Osteocyte (in vitro differentiated cells): ENCODE measurements around the gene SSBP1. TPM values are rescaled to one million over a fixed set of nuclear protein-coding genes. Genes with fewer than 3 reads are reported as not detected.
A peak's percentile ranks its signal among the peaks of the same experiment; 100 is the strongest.

Source experiments
- DNase-seq: peaks from one replicate; pipeline ENCODE4 v3.0.0; 2021; ENCODE audit warnings: mixed read lengths; ENCODE audit not compliant: unreplicated experiment; ENCODE audit errors: extremely low spot score
- H3K27ac Mint-ChIP-seq: one replicate; pipeline ENCODE4 v1.8.0; 2021; ENCODE audit warnings: mild to moderate bottlenecking, mixed read lengths; ENCODE audit not compliant: unreplicated experiment
- H3K27me3 Mint-ChIP-seq: one replicate; pipeline ENCODE4 v1.8.0; 2021; ENCODE audit warnings: mixed read lengths; ENCODE audit not compliant: unreplicated experiment
- H3K36me3 Mint-ChIP-seq: one replicate; pipeline ENCODE4 v1.8.0; 2021; ENCODE audit warnings: mixed read lengths; ENCODE audit not compliant: unreplicated experiment
- H3K4me1 Mint-ChIP-seq: one replicate; pipeline ENCODE4 v1.8.0; 2021; ENCODE audit warnings: mixed read lengths; ENCODE audit not compliant: unreplicated experiment
- H3K4me3 Mint-ChIP-seq: one replicate; pipeline ENCODE4 v1.8.0; 2021; ENCODE audit warnings: mild to moderate bottlenecking, moderate library complexity, mixed read lengths; ENCODE audit not compliant: unreplicated experiment
- H3K9me3 Mint-ChIP-seq: one replicate; pipeline ENCODE4 v1.8.0; 2021; ENCODE audit warnings: mixed read lengths; ENCODE audit not compliant: unreplicated experiment
- total RNA-seq: library from RNA; stranded (reverse); gene quantifications from 2 replicates; pipeline ENCODE4 v1.2.1, GENCODE V29; 2021
- TF ChIP-seq, protein P1 (sequence below): fragments of 200-600 bp; sonication (generic); IDR thresholded peaks from 2 replicates; pipeline ENCODE4 v1.5.0; 2021; ENCODE audit warnings: antibody characterized with exemption, mild to moderate bottlenecking, moderate library complexity

Gene SSBP1
- total RNA-seq, 1 donor from 2014 or later, result 112 TPM

DNA sequence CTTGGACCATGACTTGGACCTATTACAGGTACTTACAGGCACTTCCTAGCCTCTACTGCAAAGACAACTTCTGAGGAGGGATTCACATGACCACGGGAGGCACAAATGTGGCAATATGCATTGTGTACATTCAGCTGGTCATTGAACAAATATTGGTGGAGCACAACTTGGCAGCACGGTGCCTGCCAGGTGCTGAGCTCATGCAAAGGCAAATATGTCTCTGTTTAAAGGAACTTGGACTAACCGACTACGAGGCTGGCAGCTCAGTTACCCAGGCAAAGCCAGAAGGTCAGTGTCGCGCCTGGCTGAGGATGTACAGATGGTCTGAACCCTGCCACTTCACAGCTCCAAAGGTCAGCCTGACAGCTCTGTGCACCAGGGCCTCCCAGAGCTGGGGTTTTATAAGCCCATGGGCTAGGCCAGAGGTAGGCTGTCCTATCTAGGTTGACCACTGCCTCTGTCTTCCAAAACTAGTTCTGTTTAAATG, 42.3 kb upstream of the SSBP1 start:
- no peaks in the 10 kb centered on the region for H3K36me3 Mint-ChIP-seq
- H3K4me3 Mint-ChIP-seq, result no peak overlapping the region
- H3K4me1 Mint-ChIP-seq, result peaks cover 31% of the 10 kb centered on the region
- H3K27me3 Mint-ChIP-seq, result no peaks in the 10 kb centered on the region
- no peak for DNase-seq
- TF ChIP-seq, protein P1, sequence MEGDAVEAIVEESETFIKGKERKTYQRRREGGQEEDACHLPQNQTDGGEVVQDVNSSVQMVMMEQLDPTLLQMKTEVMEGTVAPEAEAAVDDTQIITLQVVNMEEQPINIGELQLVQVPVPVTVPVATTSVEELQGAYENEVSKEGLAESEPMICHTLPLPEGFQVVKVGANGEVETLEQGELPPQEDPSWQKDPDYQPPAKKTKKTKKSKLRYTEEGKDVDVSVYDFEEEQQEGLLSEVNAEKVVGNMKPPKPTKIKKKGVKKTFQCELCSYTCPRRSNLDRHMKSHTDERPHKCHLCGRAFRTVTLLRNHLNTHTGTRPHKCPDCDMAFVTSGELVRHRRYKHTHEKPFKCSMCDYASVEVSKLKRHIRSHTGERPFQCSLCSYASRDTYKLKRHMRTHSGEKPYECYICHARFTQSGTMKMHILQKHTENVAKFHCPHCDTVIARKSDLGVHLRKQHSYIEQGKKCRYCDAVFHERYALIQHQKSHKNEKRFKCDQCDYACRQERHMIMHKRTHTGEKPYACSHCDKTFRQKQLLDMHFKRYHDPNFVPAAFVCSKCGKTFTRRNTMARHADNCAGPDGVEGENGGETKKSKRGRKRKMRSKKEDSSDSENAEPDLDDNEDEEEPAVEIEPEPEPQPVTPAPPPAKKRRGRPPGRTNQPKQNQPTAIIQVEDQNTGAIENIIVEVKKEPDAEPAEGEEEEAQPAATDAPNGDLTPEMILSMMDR, result no peak
- no peaks in the 10 kb centered on the region for H3K9me3 Mint-ChIP-seq
- H3K27ac Mint-ChIP-seq, result no peak overlapping the region

DNA sequence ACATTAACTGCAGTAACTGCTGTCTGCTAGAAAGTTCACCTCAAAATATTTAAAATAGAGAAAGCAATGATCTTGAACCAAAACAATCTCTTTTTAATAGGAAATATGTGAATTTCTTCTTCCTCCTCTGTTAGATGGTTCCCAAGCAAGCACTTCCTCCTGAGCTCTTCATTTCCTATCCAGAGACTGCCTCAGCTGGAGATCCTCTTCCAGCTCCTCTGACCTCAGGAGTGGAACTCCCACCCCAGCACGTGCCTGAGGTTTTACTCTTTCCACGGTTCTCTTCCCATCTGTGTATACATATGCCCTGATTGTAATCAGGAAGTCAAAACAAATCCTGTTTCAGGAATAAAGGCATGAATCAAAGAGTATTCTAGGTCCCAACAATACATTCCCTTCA, 41.8 kb upstream of the SSBP1 start:
- no peaks in the 10 kb centered on the region for H3K27me3 Mint-ChIP-seq
- no peak for DNase-seq
- no peak overlapping the region for H3K4me3 Mint-ChIP-seq
- peaks cover 33% of the 10 kb centered on the region for H3K4me1 Mint-ChIP-seq
- TF ChIP-seq, protein P1, result no peak
- no peaks in the 10 kb centered on the region for H3K9me3 Mint-ChIP-seq
- no peaks in the 10 kb centered on the region for H3K36me3 Mint-ChIP-seq
- no peak overlapping the region for H3K27ac Mint-ChIP-seq

DNA sequence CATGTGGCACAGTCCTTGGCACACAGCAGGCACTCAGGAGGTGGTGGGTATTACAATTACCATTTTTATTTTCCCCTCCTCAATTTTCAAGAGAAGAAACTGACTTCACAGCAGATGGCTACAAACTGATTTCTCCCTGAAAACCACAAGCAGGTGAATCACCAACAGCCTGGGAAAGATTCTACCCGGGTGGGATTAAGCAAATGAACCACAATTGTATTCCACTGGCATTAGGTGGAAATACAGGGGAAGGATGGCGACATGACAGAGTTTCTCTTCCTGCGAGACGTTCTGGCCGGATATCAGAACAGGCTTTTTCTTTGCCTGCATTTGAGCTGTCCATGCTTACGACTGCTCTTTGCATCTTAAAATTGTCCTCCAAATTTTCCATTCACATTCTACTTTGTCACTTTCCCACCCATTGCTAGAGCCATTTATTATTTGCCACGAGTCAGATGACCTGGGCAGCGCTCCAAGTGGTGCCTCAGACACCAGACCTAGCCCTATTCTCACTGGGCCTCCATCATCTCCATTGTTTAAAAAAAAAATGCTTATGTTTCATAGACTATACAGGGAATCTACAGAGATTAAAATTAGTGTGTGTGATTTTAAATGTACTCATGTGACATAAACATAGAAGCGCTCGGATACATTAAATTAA, 40.8 kb upstream of the SSBP1 start:
- TF ChIP-seq, protein P1, result no peak

DNA sequence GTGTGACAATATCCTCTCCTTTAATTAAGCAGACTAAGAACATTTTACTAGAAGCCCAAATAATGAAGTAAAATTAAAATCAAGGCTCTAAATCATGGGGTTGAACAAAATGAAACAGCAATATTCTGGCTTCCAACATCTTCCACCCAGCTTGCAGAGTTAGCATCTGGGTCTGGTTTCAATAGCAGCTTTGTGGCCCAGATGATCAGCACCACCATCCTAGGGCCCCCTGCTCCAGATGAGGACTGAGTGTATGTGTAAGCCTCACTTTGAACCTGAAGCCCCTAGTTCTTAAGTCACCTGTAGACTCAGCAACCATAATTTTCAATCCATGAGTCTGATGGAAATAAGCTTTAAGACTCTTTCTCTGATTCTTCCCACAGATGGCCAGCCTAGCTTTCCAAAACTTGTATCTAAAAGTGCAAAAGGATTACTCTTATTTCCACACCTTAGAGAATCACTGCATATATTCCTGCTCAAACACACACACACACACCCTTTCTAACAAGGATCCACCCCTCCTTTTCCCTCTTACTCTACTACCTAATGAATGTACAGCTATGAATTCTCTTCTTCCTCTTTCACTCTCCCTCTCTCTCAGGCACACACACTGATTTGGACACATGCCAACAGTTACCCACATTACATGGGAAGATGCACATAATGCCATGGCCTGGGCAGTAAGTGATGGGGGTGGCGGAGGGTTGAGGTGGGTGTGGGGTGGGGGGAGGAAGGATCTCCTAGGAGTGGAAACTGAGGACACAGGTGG, 39.7 kb upstream of the SSBP1 start:
- DNase-seq, result no peak
- no peak overlapping the region for H3K4me3 Mint-ChIP-seq
- TF ChIP-seq, protein P1, result no peak
- no peaks in the 10 kb centered on the region for H3K36me3 Mint-ChIP-seq
- no peaks in the 10 kb centered on the region for H3K27me3 Mint-ChIP-seq
- H3K9me3 Mint-ChIP-seq, result no peaks in the 10 kb centered on the region
- H3K27ac Mint-ChIP-seq, result no peak overlapping the region
- H3K4me1 Mint-ChIP-seq, result peaks cover 40% of the 10 kb centered on the region

More for the DNA sequence above, 40.8 kb upstream of the SSBP1 start:
- Mint-ChIP-seq H3K4me3 (no peak overlapping the region), H3K27me3 (no peaks in the 10 kb centered on the region), H3K27ac (no peak overlapping the region), H3K36me3 (no peaks in the 10 kb centered on the region), H3K9me3 (no peaks in the 10 kb centered on the region), H3K4me1 (peaks cover 35% of the 10 kb centered on the region)
- no peak for DNase-seq

DNA sequence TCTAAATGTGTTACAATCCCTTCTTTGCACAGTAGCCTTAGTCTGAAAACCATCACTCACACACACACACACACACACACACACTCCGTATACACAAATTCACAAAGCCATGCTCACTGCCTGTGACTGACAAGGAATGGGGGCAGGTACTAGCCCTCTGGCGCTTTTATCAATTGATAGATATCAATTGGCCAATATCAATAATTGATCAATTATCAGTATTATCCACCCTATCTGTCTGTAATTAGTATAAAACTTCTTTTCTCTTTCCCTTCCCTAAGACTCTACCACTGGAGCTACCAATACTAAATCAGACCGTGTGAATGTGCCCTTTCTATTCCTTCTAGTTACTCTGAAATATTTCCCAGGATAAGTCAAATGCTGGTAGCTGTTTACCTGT, 38.3 kb upstream of the SSBP1 start:
- peaks cover 44% of the 10 kb centered on the region for H3K4me1 Mint-ChIP-seq
- DNase-seq, result no peak
- H3K9me3 Mint-ChIP-seq, result no peaks in the 10 kb centered on the region
- H3K27me3 Mint-ChIP-seq, result no peaks in the 10 kb centered on the region
- TF ChIP-seq, protein P1, result no peak
- peak overlapping the region; percentile 53 for H3K27ac Mint-ChIP-seq
- H3K36me3 Mint-ChIP-seq, result no peaks in the 10 kb centered on the region
- peak overlapping the region; percentile 73 for H3K4me3 Mint-ChIP-seq
